CD4-positive, alpha-beta T cell treated with Interleukin-17A for 1 hour (primary cell): ENCODE data around the gene HOXA3.
A peak's percentile ranks its signal among the peaks of the same experiment; 100 is the strongest.

Experiments
- DNase-seq: peaks from one replicate; pipeline ENCODE4 v3.0.0-alpha.2; 2020

The HOXA3 gene

GRCh38 chr7:27142580-27143022, 9.8 kb downstream of the HOXA3 start:
- no peak for DNase-seq

GRCh38 chr7:27141923-27142579, 10.3 kb downstream of the HOXA3 start:
- DNase-seq = no peak

- no peak for DNase-seq
Observed at GRCh38 chr7:27141137-27141922, 11.1 kb downstream of the HOXA3 start.

GRCh38 chr7:27140126-27140857, 12.1 kb downstream of the HOXA3 start:
- DNase-seq = no peak

- no peak for DNase-seq
Observed at GRCh38 chr7:27139334-27140125, 12.9 kb downstream of the HOXA3 start.

- no peak for DNase-seq
Observed at GRCh38 chr7:27138985-27139333, 13.4 kb downstream of the HOXA3 start.

- DNase-seq = no peak
Observed at GRCh38 chr7:27138472-27138871, 13.9 kb downstream of the HOXA3 start.

GRCh38 chr7:27137640-27138315, 14.6 kb downstream of the HOXA3 start:
- no peak for DNase-seq

GRCh38 chr7:27134392-27134791, 18.0 kb downstream of the HOXA3 start:
- DNase-seq = no peak

- DNase-seq = no peak
Observed at GRCh38 chr7:27133409-27134231, 18.8 kb downstream of the HOXA3 start.

- DNase-seq = no peak
Observed at GRCh38 chr7:27132978-27133377, 19.4 kb downstream of the HOXA3 start.

- no peak for DNase-seq
Observed at GRCh38 chr7:27132214-27132613, 20.2 kb downstream of the HOXA3 start.

- DNase-seq = no peak
Observed at GRCh38 chr7:27131390-27131819, 21.0 kb downstream of the HOXA3 start.

- DNase-seq = peak; percentile 78
Observed at GRCh38 chr7:27130540-27131389, 21.6 kb downstream of the HOXA3 start, which contains the start of gene HOXA4. HOXA4 (minus strand) TSS chr7:27130757; CDS start chr7:27130733, 24 bp downstream.

- no peak for DNase-seq
Observed at GRCh38 chr7:27129729-27130539, 22.4 kb downstream of the HOXA3 start.

GRCh38 chr7:27128776-27129728, 23.3 kb downstream of the HOXA3 start:
- DNase-seq = no peak

GRCh38 chr7:27128034-27128433, 24.3 kb downstream of the HOXA3 start:
- no peak for DNase-seq
